ENCODE data around the gene LIMS4.
"Not testable (repeated sequence)": the region's sequence is repeated elsewhere in the genome, so short reads cannot be mapped to it uniquely, and the experiment has no call there.

LIMS4 gene

DNA sequence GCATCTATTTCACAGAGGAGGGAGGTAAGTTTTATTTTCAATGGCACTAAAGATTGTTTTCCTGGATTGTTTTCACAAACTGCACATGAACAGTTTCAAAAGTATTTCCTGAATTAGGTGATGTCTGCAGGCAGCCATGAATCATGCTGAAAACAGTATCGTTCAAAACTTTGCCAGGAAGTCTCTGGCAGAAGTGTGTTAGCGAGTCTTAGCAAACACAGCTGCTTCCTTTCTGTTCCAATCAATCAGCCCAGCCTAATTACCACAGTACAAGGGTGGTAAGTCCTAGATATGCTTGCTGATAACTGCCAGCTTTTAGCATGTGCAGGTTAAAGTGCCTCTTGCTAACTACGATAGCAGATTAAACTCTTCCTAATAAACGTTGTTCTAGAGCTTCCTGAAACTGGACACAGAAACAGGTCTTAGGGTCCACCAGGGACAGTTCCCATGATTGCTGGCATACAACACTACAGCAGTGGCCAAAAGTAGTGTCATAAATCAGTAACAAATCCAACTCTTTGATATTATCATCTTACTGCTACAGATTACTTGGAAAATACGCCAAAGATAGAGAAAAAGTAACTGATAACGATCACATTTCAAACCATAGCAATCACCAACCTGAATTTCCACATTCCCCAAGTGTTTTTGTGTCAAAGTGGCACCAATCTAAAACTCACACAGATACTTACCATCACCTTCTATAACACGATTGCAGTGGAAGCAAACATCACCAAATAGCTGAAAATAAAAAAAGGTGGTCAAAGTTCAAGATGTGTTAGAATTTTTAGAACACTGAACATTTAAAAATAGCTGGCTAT, 23.3 kb downstream of the LIMS4 start:
- not testable (repeated sequence) for DNase-seq

DNA sequence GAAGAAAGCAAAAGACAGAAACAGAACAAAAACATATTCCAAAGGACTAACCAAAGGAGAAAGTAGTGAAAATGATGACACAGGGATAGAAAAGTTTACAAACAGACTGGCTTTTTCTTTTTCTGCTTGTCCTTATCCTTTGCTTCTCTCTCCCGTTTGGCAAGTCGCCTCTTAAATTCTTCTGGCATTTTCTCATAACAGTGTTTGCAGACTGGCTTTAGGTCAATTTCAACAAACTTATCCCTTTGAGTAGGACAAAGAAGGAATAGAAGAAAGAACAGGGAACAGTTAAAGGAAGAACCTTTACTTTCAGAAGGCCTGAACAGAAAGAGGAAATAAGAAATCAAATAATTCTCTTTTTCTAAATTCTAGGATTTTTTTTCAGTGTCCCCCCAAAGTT, 26.0 kb downstream of the LIMS4 start:
- not testable (repeated sequence) for DNase-seq

DNA sequence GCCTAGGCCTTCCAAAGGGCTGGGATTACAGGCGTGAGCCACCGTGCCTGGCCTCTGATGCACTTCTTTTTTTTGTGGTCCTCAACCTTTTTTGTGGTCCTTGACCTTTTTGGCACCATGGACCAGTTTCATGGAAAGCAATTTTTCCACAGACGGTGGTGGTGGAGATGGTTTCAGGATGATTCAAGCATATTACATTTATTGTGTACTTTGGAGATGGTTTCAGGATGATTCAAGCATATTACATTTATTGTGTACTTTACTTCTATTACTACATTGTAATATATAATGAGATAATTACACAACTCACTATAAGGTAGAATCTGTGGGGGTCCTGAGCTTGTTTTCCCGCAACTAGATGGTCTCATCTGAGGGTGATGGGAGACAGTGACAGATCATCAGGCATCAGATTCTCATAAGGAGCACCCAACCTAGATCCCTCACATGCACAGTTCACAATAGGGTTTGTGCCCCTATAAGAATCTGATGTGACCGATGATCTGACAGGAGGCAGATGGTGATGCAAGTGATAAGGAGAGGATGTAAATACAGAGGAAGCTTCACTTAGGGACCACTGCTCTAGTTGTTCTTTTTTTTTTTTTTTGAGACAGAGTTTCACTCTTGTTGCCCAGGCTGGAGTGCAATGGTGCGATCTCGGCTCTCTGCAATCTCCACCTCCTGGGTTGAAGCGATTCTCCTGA, 29.2 kb downstream of the LIMS4 start:
- not testable (repeated sequence) for DNase-seq

GRCh38 chr2:110441905-110442304, 30.7 kb downstream of the LIMS4 start:
- DNase-seq, result not testable (repeated sequence)

GRCh38 chr2:110434565-110434964, 38.1 kb downstream of the LIMS4 start:
- not testable (repeated sequence) for DNase-seq

GRCh38 chr2:110425725-110426124, 46.9 kb downstream of the LIMS4 start:
- DNase-seq, result not testable (repeated sequence)

- not testable (repeated sequence) for DNase-seq
These were observed 48.2 kb downstream of the LIMS4 start for GRCh38 chr2:110424421-110424820.

- DNase-seq, result not testable (repeated sequence)
These were observed 49.0 kb downstream of the LIMS4 start for GRCh38 chr2:110423574-110423962.

GRCh38 chr2:110422852-110423573, 49.6 kb downstream of the LIMS4 start:
- DNase-seq, result not testable (repeated sequence)

DNA sequence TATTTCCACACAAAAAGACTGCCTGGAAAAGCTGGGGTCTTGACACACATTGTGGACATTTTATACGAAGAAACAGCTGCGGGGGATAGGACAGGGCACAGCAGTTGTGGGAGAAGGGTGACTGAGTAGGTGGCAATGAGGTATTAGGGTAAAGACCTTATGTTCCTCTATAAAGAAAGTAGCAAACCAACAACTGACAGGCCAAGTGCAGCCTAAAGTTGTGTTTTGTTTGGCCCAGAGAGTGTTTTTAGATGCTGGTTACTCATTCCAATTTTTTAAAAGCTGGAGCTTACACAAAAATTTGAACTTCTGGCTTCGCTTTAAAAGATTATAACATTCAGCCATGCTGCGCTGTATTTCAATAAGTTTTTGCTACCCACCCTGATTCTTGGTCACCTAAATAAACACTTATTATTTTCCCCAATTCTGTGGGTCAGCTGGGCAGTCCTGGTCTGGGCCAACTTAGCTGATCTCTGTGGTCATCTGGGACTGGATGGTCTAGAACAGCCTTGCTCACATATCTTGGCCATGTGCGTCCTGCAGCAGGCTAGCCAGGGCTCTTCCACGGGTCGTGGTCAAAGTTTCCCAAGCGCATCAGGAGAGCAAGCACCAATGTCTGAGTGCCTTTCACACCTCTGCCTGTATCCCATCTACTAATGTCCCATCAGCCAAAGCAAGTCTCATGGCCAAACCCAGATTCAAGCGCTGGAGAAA, 51.8 kb downstream of the LIMS4 start:
- not testable (repeated sequence) for DNase-seq

DNA sequence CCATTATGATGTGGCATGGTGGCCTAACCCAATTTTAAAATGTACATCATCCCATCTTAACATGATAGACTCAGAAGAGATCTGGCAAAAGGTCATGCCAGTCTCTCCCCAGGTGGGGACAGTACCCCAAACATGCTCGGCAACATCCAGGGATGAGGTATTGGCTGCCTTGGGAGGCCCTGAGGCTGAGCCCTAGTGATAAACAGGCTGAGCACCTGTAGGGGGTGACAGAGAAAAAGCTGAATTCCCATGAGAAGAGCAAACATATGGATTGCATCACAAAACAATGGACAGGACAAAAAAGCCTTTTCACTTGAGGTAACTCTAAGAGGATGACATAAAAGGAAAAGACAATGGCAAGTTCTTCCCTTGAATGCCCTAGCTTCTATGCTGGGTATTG, 65.5 kb downstream of the LIMS4 start:
- not testable (repeated sequence) for DNase-seq

- not testable (repeated sequence) for DNase-seq
These were observed 67.6 kb downstream of the LIMS4 start for GRCh38 chr2:110404988-110405387.

DNA sequence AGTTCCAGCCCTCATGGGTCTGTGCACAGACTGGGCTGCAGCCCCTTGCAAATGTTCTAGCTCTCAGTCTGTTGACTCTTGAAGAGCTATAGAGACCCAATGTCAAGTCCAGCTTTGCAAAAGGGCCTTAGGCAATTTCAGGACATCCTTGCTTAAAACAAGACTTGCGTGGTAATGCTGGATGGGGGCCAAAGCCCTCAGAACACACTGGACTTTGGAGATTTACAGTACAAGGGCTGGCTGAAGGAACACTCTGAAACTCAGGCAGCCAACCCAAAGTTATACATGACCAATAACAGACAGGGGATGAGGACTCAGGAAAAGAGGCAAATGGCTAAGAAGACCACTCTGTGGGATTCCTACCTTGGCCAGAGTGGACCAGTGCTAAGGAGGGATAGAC, 68.4 kb downstream of the LIMS4 start:
- DNase-seq, result not testable (repeated sequence)

DNA sequence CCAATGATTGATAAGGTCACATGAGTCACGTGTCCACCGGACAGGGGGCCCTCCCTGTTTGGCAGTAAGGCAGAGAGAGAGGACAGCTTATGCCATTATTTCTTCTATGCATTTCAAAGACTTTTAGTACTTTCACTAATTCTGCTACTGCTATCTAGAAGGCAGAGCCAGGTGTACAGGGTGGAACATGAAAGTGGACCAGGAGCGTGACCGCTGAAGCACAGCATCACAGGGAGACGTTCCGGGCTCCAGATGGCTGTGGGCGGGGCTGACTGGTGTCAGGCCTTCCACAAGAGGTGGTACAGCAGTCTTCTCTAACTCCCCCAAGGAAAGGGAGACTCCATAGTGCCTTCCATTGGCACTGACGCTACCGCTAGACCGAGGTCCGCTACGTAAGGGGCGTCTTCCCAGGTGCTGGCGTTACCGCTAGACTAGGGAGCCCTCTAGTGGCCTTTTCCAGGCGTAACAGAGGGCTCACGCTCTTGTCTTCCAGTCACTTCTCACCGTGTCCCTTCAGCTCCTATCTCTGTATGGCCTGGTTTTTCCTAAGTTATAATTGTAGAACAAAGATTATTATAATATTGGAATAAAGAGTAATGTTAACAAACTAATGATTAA, 71.5 kb downstream of the LIMS4 start:
- DNase-seq, result not testable (repeated sequence)

- DNase-seq, result not testable (repeated sequence)
These were observed 73.2 kb downstream of the LIMS4 start for GRCh38 chr2:110399378-110399777.

DNA sequence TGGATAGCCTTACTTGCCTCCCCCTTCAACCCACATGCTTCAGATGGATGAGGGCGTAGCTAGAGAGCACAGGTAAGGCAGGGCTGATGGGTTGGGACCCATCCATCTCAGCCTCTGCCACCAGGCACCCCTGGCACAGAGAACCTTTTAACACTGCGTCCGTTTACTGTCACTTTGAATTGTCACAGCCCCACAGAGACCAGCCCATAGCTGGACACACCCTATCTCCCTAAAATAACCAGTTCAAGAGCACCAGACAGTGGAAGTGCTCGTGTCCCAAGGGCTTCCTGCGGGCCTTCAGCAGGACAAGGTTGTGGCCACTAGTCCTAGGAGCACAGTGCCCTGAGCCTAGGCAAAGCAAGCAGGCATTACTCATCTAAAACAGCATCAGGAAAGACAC, 76.6 kb downstream of the LIMS4 start:
- DNase-seq, result not testable (repeated sequence)
